ENCODE results near the gene DUXB.

Gene DUXB, protein sequence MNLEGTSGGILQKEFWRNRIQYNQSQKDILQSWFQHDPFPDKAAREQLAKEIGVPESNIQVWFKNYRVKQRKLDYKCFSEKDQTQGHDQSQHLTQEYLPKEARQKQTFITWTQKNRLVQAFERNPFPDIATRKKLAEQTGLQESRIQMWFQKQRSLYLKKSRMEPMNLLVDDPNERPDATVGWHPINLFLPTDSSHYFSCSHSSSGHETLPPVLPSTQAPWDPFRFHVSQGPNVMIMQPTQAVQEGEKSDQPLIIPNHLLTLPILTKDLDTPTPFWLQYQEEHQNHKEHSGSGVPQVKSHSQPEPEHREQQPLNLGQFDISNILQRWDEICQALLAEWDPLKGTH

GRCh38 chr16:75701361-75701760 is at the start of gene DUXB:
DUXB (minus strand) TSS chr16:75701461; CDS start chr16:75701418, 43 bp downstream.
- DNase-seq: no peak

DNA sequence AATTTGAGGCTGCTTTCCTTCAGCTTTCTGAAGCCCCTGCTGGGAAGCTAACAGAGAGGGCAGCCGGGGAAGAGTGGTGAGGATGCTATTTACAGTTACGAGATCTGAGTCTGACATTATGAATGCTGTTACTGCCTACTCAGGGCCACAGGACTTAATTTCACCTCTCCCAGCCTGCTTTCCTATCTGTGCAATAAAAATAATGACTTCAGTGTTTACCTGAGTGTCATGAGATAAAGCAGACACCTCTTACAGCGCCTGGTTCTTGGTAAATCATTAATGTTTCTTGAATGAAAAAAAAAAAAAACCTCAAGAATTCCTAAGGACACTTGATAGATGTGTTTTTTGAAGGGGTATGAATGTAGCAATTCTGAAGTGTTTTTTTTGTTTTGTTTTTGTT is 49.3 kb upstream of the DUXB start:
- no peak for DNase-seq

DNA sequence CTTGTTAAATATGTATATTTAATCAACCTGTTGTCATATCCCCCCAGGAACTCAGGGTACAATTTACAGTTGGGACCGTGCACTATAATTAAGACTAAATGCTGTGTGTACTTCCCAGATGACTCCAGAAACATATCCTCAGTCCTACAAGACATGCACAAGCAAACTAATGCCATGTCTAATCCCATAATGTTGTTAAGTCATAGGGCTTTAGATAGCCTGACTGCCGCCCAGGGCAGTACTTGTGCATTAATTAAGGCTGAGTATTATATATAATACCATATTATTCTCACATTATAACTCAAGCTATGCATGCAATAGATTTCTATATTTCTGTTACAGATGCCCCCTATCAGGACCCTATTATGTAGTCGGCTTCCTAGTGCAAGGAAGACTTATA is 45.1 kb upstream of the DUXB start:
- DNase-seq: no peak

- DNase-seq: no peak
These were observed 44.6 kb upstream of the DUXB start for GRCh38 chr16:75745823-75746222.

DNA sequence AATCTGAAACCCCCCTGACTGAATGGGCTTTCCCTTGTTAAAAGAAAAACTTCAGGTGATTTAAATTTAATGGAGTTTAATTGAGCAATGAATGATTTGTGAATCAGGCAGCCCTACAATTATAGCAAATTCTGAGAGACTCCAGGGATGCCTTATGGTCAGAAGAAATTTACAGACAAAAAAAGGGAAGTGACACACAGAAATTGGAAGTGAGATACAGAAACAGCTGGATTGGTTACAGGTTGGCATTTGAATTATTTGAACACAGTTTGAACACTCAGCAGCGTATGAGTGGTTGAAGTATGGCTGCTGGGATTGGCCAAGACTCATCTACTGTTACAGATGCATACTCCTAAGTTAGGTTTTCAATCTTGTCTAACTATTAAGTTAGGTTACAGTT is 44.0 kb upstream of the DUXB start:
- DNase-seq: no peak

GRCh38 chr16:75742424-75743047 is 41.3 kb upstream of the DUXB start:
- no peak for DNase-seq

GRCh38 chr16:75733305-75734211 is 32.3 kb upstream of the DUXB start:
- no peak for DNase-seq

- DNase-seq: no peak
These were observed 31.6 kb upstream of the DUXB start for GRCh38 chr16:75732871-75733270.

GRCh38 chr16:75727221-75727620 is 26.0 kb upstream of the DUXB start:
- DNase-seq: no peak

DNA sequence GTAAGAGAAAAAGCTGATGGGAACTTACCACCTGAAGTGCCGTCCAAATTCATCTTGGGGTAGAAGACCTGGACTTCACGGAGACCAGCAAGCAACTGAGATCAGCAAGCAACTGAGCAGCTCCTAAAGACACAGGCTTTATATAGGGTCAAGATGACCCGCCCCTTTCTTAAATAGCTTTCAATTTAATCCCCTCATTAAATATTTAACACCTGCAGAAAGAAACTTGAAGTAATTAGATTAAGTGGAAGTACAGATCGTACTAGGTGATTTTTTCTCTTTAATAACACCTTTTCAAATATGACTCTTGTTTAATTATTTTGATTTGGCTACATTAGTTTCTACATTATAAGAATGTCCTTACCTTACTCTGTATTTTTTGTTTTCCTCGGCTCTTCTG is 25.1 kb upstream of the DUXB start, which contains the start of gene CPHXL:
TSS of gene CPHXL (minus strand) at position 101 of the 400 bp plus-strand sequence. CDS start at position 53, 48 bp downstream.
- DNase-seq: no peak

- no peak for DNase-seq
These were observed 17.2 kb upstream of the DUXB start for GRCh38 chr16:75718452-75718851.

DNA sequence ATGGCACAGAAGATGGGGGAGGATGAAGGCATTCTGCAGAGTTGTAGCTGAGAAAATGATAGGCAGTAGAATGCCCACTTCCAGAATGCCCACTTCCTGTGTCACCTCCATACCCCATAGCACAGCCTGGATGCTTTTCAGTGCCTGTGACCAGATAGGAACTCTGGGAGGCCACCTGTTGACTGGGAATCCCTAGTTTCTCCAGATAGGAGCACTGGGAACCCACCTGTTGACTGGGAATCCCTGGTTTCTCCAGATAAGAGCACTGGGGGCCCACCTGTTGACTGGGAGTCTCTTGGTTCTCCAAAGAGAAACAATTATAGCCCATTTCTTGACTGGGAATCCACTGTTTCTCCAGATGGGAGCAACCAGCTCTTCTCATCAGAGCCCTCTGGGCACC is 13.4 kb upstream of the DUXB start:
- DNase-seq: no peak

- no peak for DNase-seq
These were observed 9.1 kb upstream of the DUXB start for GRCh38 chr16:75710344-75710743.

GRCh38 chr16:75703306-75703705 is 2.0 kb upstream of the DUXB start:
- no peak for DNase-seq

DNA sequence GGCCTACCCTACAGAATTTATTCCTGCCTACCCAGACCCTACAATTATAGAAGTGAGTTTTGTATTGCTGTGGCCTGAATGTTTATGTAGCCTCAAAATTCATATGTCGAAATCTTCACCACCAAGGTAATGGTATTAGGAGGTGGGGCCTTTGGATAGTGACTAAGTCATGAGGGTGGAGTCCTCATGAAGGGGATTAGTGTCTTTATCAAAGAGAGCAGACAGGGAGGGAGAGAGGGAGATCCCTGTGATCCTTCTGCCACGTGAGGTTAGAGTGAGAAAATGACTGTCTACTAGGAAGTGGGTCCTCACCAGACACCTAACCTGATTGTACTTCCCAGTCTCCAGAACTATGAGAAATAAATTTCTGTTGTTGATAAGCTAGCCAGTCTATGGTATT is 981 bp upstream of the DUXB start:
- no peak for DNase-seq

GRCh38 chr16:75697571-75697970 is 3.7 kb downstream of the DUXB start:
- DNase-seq: no peak

DNA sequence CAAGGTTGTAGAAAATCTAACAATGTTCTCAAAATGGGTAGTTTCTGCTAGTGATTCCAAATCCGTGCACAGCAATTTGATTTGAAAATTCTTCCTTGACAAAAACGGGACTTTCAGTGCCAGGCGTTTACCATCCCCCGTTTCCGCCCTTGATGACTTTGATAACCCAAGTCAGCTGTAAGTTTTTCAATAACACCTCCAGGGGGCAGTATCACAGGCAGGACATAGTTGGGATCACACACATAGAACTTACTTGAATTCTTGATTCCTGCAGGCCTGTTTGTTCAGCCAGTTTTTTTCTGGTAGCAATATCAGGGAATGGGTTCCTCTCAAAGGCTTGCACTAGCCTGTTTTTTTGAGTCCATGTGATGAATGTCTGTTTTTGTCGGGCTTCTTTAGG is 5.6 kb downstream of the DUXB start:
- DNase-seq: no peak

- DNase-seq: no peak
These were observed 13.9 kb downstream of the DUXB start for GRCh38 chr16:75687361-75687760.

DNA sequence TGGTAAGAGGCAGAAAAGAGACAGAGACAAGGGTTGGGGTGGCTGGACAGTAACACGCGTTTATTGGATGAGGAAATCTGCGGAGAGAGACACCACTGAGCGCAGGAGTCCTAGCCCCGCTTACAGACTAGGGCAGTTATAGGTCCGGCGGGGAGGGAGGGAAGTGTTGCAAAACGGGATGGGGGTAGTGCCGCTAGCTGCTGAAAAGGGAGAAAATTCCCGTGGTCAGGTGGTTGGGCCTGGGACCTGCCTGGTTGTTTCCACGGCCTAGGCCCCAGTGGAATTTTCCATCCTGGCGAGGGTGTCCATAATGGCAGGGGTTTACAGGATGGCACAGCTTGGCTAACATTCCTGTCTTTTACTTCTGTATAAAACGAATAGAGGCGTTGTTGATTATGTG is 19.0 kb downstream of the DUXB start:
- DNase-seq: no peak

DNA sequence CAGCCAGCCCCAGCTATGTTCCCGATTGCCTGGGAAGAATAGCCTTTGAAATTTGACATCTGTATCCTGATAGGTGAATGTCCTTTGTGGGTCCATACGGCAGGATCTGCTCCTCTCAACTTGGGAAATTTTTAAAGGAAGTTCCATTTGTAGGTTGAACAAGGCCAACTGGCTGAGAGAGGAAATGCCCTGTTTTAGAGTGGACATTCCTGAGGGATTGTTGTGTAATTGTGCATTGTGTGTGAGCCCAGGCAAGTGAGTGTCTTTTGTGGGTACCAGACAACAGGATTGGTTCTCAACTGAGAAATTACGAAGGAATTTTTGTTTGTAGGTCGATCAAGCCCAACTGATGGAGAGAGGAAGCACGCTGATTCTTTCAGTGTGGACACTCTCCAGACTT is 21.9 kb downstream of the DUXB start:
- DNase-seq: no peak

DNA sequence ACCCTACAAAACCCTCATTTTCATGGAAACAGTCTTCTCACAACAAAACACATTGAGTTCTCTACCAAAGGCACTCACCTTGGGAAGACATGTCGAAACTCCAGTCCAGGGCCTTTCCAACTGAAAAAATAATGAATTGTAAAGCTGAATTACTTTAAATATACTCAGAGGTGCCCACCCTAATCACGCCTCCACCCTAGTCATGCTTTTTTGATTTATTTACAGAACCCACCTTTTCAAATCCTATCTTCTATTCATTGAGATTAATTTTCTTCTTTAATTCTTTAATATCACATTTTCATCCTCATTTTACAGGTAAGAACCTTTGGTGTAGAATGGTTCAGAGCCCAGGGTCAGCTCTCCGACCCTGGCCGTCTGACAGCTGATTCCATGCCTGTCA is 24.4 kb downstream of the DUXB start, which contains the start of gene CPHXL2:
TSS of gene CPHXL2 (minus strand) at position 101 of the 400 bp plus-strand sequence. CDS start at position 91, 10 bp downstream.
- DNase-seq: no peak

DNA sequence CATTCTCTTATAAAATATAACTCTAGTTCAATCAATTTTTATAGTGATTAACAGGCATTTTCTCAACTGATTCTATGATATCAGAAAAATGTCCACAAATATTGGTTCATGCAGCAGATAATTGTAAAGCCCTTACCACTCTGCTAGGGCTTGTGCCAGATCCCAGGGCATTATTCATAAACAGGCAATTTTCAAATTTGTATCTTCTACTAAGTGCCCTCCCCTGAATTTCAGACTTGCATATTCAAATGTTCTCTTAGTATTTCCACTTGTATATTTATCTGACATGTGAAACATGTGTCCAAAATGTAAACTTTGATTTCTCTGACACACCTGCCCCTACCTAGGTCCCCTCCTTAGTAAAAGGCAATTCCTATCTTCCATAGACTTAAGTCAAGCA is 33.8 kb downstream of the DUXB start:
- no peak for DNase-seq

DNA sequence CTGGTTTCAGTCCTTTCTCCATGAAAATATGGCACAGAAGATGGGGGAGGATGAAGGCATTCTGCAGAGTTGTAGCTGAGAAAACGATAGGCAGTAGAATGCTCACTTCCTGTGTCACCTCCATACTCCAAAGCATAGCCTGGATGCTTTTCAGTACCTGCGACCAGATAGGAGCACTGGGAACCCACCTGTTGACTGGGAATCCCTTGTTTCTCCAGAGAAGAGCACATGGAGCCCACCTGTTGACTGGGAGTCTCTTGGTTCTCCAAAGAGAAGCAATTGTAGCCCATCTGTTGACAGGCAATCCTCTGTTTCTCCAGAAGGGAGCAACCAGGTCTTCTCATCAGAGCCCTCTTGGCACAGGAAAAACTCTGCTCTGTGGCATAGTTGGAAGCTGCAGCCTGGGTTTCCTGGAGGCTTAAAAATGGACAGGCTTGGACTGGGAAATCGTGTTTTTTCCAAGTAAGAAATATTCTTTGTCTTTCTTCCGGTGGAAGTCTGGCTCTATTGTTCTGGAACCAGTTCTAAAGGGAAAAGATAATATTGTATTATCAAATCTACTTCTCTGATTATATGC is 40.4 kb downstream of the DUXB start:
- DNase-seq: no peak
